Measurements from ENCODE around the gene CCSER1.

- TF ChIP-seq, protein P1, sequence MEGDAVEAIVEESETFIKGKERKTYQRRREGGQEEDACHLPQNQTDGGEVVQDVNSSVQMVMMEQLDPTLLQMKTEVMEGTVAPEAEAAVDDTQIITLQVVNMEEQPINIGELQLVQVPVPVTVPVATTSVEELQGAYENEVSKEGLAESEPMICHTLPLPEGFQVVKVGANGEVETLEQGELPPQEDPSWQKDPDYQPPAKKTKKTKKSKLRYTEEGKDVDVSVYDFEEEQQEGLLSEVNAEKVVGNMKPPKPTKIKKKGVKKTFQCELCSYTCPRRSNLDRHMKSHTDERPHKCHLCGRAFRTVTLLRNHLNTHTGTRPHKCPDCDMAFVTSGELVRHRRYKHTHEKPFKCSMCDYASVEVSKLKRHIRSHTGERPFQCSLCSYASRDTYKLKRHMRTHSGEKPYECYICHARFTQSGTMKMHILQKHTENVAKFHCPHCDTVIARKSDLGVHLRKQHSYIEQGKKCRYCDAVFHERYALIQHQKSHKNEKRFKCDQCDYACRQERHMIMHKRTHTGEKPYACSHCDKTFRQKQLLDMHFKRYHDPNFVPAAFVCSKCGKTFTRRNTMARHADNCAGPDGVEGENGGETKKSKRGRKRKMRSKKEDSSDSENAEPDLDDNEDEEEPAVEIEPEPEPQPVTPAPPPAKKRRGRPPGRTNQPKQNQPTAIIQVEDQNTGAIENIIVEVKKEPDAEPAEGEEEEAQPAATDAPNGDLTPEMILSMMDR (IDR thresholded peaks at IDR 0.05; ENCODE audit: low read length): no peak
- no peak for TF ChIP-seq EZH2 (IDR thresholded peaks at IDR 0.05; ENCODE audit: borderline replicate concordance, low read length)
These were observed 165.2 kb downstream of the CCSER1 start for GRCh38 chr4:90292438-90292837.

All from OCI-LY1 (cell line).